NCI-H2029 (cell line): ENCODE measurements around the gene DAAM2.
A peak's percentile ranks its signal among the peaks of the same experiment; 100 is the strongest.

Experiments used
- DNase-seq: peaks from one replicate; lab custom pipeline; 2025; lab: John Stamatoyannopoulos, UW

The DAAM2 gene

GRCh38 chr6:39909701-39910100 lies 117.5 kb downstream of the DAAM2 start:
- DNase-seq = no peak

- DNase-seq = no peak
Measured at GRCh38 chr6:39910164-39910563, 118.0 kb downstream of the DAAM2 start.

- no peak for DNase-seq
Measured at GRCh38 chr6:39910744-39911143, 118.6 kb downstream of the DAAM2 start.

GRCh38 chr6:39911513-39912125 lies 119.4 kb downstream of the DAAM2 start:
- no peak for DNase-seq

GRCh38 chr6:39912446-39912845 lies 120.3 kb downstream of the DAAM2 start:
- no peak for DNase-seq

- DNase-seq = no peak
Measured at GRCh38 chr6:39913391-39913916, 121.3 kb downstream of the DAAM2 start.

- no peak for DNase-seq
Measured at GRCh38 chr6:39914239-39914638, 122.1 kb downstream of the DAAM2 start.

GRCh38 chr6:39915866-39916265 lies 123.7 kb downstream of the DAAM2 start:
- no peak for DNase-seq

- DNase-seq = no peak
Measured at GRCh38 chr6:39917329-39917728, 125.2 kb downstream of the DAAM2 start.

GRCh38 chr6:39917981-39918380 lies 125.8 kb downstream of the DAAM2 start:
- DNase-seq = no peak

GRCh38 chr6:39918831-39919230 lies 126.7 kb downstream of the DAAM2 start:
- no peak for DNase-seq

- no peak for DNase-seq
Measured at GRCh38 chr6:39920157-39920556, 128.0 kb downstream of the DAAM2 start.

- DNase-seq = no peak
Measured at GRCh38 chr6:39922821-39923220, 130.6 kb downstream of the DAAM2 start.

GRCh38 chr6:39923394-39923793 lies 131.2 kb downstream of the DAAM2 start:
- peak; percentile 81 for DNase-seq

GRCh38 chr6:39923861-39924260 lies 131.7 kb downstream of the DAAM2 start:
- DNase-seq = peak; percentile 70

- DNase-seq = peak; percentile 55
Measured at GRCh38 chr6:39924283-39924682, 132.1 kb downstream of the DAAM2 start.

- DNase-seq = no peak
Measured at GRCh38 chr6:39925191-39925930, 133.2 kb downstream of the DAAM2 start.

GRCh38 chr6:39925931-39926290 lies 133.7 kb downstream of the DAAM2 start:
- no peak for DNase-seq

- DNase-seq = no peak
Measured at GRCh38 chr6:39926668-39927067, 134.5 kb downstream of the DAAM2 start.

- no peak for DNase-seq
Measured at GRCh38 chr6:39927159-39927558, 135.0 kb downstream of the DAAM2 start.

- no peak for DNase-seq
Measured at GRCh38 chr6:39929039-39929732, 137.0 kb downstream of the DAAM2 start.

- no peak for DNase-seq
Measured at GRCh38 chr6:39929733-39930461, 137.7 kb downstream of the DAAM2 start.
